AG10803 (cell line): Measurements from ENCODE around the gene DHRS9.

Source experiments
- DNase-seq: peaks from one replicate; pipeline ENCODE4 v3.0.0; 2010; ENCODE audit warnings: low read depth
- H3K4me3 ChIP-seq: 2 replicates; pipeline ENCODE4 v1.5.1; 2011; ENCODE audit warnings: mild to moderate bottlenecking, low read length, control low read depth
- TF ChIP-seq, protein P1 (sequence below): conservative IDR thresholded peaks from 2 replicates; pipeline ENCODE4 v1.5.1; 2011; ENCODE audit warnings: mild to moderate bottlenecking, low read length, control low read depth, inconsistent platforms

Gene DHRS9

DNA sequence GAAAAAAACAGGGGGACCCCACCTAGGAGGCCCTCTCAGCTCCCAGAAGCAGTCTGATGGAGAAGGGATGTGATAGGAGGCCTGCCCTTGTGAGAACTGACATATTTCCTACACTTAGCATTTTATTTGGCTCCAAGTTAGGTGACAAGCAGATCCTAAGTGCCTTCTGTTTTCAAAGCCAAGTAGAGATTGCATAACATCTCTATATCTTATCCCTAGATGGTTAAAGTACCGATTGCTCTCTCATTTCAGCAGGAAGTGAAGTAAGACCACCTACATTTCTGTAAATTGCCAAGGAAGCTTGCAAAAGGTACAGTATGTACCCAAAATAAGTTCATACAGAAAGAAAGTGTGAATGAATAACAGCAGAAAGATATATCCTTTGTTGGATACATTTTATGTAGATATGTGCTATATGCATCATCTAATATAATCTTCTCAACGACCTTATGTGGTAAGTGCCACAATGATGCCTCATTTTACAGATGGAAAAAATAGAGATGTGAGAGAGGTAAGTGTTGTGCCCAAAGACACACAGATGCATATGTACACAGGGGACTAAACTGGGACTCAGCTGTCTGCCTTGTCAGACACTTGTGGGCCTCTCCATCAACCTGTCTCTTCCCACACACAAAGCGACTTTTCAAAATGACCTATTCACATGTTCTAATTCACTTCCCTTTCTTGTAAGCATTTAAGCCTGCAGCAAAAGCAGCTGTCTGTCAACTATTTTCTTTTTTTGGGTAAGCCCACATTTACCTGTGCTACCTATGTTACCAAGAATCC, 38.9 kb downstream of the DHRS9 start:
- no peak overlapping the region for H3K4me3 ChIP-seq
- TF ChIP-seq, protein P1, sequence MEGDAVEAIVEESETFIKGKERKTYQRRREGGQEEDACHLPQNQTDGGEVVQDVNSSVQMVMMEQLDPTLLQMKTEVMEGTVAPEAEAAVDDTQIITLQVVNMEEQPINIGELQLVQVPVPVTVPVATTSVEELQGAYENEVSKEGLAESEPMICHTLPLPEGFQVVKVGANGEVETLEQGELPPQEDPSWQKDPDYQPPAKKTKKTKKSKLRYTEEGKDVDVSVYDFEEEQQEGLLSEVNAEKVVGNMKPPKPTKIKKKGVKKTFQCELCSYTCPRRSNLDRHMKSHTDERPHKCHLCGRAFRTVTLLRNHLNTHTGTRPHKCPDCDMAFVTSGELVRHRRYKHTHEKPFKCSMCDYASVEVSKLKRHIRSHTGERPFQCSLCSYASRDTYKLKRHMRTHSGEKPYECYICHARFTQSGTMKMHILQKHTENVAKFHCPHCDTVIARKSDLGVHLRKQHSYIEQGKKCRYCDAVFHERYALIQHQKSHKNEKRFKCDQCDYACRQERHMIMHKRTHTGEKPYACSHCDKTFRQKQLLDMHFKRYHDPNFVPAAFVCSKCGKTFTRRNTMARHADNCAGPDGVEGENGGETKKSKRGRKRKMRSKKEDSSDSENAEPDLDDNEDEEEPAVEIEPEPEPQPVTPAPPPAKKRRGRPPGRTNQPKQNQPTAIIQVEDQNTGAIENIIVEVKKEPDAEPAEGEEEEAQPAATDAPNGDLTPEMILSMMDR: no peak
- no peak for DNase-seq

DNA sequence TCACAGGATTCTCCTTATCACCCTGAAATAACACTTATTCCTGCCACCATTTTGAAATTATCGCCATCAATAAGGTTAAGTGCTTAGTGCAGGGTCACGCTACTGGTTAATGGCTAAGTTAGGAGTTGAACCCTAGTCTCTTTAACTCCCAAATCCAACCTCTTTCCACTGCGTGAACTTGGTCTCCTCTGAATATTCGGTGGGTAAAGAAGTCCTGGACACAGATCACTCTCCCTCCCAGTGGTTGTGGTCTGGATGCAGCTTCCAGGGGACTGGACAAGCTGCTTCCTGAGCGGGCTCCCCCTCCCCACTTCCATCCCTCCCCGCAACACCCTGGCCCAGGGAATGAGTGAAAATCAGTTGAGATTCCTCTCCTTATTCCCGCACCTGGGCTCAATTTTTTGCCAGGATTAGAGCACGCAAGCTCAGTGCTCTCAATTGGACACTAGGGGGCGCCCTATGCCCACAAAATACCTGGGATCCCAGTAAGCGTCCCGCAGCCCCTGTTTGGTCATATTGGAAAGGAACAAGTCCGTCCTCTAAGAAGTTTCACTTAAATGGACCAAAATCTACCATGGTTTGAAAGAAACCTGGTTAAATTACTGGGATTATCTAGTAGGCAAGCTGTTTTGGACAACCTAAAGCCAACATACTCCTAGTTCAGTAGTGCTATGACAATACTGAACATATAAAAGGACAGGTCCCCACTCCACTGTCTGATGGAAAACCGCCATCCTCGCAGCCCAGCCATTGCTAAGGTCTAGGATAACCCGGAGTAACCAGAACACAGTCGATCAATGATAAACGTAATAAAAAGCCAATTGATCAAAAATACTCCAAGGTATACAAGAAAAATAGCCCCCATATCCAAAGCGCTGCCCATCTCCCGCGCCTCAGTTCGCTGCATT, 40.4 kb downstream of the DHRS9 start:
- no peak overlapping the region for H3K4me3 ChIP-seq
- TF ChIP-seq, protein P1: peak; percentile 64
- peak; percentile 52 for DNase-seq

DNA sequence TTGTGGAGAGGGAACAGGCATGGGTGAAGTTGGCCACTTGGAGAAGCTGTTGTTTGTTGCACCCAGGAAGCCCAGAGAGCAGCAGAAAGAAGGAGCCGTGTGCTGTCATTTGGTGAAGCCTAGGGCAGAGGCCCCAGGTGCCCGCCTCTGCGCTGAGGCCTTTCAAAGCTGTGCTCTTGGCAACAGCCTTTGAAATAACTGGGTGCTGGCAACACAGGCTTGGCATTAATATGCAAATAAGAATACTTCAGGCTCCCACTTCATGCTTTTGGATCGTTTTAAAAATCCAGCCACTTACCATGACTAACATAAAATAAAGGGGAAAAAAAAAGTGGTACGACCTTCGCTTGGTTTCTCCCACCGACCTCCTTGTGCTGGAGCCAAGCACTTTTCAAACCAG, 41.1 kb downstream of the DHRS9 start:
- TF ChIP-seq, protein P1: no peak
- DNase-seq: no peak

DNA sequence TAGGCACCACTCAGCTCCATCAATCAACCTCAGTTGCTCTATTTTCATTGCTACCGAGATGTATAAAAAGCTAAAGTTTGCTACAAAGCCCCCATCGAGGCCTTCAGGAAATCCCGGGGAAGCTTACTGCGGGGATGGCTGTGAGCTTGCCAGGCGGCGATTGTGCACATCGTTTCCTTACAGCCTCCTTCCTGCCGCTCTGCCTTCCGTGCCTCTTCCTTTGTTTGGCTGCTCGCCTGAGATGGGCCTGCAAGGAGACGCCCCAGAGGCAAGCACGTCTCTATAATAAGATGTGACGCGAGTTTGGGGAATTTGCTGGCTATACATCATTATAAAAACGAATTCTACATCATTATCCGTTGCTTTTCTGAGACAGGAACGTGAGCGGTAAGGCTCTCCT, 41.6 kb downstream of the DHRS9 start:
- TF ChIP-seq, protein P1: no peak
- no peak for DNase-seq
- H3K4me3 ChIP-seq: no peak overlapping the region

More for the DNA sequence above, 41.1 kb downstream of the DHRS9 start:
- H3K4me3 ChIP-seq: no peak overlapping the region

DNA sequence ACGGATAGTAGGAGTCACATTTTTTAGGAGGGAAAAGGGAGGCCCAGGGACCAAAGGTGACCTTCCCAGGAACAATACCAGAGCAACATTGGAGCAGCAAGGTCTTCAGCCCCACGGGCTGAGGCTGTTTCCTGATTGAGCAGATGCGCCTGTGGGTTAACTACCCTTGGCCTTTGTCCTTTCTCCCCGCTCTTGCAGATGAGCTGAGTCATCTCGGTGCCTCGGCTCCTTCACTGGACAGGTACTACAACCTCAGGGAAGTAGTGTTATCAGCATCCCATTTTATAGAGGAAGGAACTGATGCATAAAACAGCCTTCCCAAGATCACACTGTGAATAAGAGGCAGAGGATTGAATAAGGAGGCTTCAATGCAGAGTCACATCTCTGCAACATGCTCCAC, 43.5 kb downstream of the DHRS9 start:
- DNase-seq: no peak
- no peak overlapping the region for H3K4me3 ChIP-seq
- TF ChIP-seq, protein P1: no peak

DNA sequence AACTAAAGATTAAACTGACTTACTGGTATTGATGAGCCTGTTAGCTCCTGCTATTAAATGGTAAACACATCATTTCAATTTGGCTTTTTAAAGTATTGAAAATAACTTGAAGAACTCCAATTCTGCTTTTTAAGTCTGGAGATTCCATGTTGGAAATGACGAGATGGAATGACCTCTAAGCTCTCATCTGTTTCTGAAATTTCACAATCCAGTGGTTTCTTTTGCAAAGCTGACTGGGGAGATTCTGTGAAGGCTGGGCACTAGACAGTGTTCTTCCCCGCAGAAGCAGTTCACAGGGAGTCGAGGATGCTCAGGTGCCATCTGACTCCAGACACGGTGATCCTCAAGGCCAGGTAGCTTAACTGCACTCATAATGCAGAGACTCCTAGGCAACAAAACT, 44.7 kb downstream of the DHRS9 start:
- no peak for DNase-seq
- TF ChIP-seq, protein P1: no peak
- H3K4me3 ChIP-seq: no peak overlapping the region

DNA sequence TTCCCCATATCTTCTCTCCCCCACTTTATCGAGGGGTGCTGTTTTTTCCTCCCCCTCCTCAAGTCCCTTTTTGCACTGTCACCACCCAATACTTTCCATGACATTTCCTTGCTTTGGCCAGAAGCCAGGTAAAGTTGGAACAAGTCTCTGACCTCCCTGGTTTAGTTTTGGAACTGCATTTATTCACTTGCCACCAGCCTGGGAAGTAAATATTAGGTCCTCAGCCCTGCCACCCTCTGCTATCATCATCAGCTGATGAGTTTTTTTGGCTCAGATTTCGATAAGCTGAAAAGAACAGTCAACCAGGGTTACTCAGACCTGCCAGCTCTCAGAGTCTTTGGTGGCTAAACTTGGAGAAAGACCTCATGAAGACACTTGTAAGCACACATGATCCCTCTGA, 47.0 kb downstream of the DHRS9 start:
- H3K4me3 ChIP-seq: no peak overlapping the region
- DNase-seq: no peak
- TF ChIP-seq, protein P1: no peak
